ENCODE data around the gene PCSK5. TPM values are rescaled to one million over a fixed set of nuclear protein-coding genes. Genes with fewer than 3 reads are reported as not detected.

The PCSK5 gene
- total and polyA plus RNA-seq, 2 of the 8 experiments (the other 6 are each of a cell fraction or from before 2014, with no cell fraction given) = 5.5 to 10.7 TPM

- TF ChIP-seq E2F6 (IDR thresholded peaks at IDR 0.05) = no peak
- no peak for TF ChIP-seq CHD7 (IDR thresholded peaks at IDR 0.05; ENCODE audit: insufficient replicate concordance, low read length)
- no peak for TF ChIP-seq GABPA (IDR thresholded peaks at IDR 0.05; ENCODE audit: borderline replicate concordance, insufficient read depth, low read length)
- TF ChIP-seq POLR2AphosphoS5 (IDR thresholded peaks at IDR 0.05; ENCODE audit: low read depth, low read length) = no peak
Measured at GRCh38 chr9:76192013-76192412, 301.5 kb downstream of the PCSK5 start (continued).
